Activated T-cell treated with anti-CD3 and anti-CD28 coated beads, Interleukin-2, amount 50 U/mL, for 24 hours (primary cell): ENCODE results near the gene MRC2.
A peak's percentile ranks its signal among the peaks of the same experiment; 100 is the strongest.

Experiments
- DNase-seq: peaks from one replicate; pipeline ENCODE4 v3.0.0-alpha.2; 2020
- H3K27ac Mint-ChIP-seq: 2 replicates; pipeline ENCODE4 v1.8.0; 2020; ENCODE audit warnings: mild to moderate bottlenecking, mixed read lengths
- H3K27me3 Mint-ChIP-seq: 2 replicates; pipeline ENCODE4 v1.8.0; 2020; ENCODE audit warnings: mixed read lengths
- H3K36me3 Mint-ChIP-seq: 2 replicates; pipeline ENCODE4 v1.8.0; 2020; ENCODE audit warnings: low read depth, mixed read lengths
- H3K4me1 Mint-ChIP-seq: 2 replicates; pipeline ENCODE4 v1.8.0; 2020; ENCODE audit warnings: low read depth, mixed read lengths
- H3K4me3 Mint-ChIP-seq: 2 replicates; pipeline ENCODE4 v1.8.0; 2020; ENCODE audit warnings: mild to moderate bottlenecking, moderate library complexity, mixed read lengths
- H3K9me3 Mint-ChIP-seq: 2 replicates; pipeline ENCODE4 v1.8.0; 2020; ENCODE audit warnings: mixed read lengths

The MRC2 gene

DNA sequence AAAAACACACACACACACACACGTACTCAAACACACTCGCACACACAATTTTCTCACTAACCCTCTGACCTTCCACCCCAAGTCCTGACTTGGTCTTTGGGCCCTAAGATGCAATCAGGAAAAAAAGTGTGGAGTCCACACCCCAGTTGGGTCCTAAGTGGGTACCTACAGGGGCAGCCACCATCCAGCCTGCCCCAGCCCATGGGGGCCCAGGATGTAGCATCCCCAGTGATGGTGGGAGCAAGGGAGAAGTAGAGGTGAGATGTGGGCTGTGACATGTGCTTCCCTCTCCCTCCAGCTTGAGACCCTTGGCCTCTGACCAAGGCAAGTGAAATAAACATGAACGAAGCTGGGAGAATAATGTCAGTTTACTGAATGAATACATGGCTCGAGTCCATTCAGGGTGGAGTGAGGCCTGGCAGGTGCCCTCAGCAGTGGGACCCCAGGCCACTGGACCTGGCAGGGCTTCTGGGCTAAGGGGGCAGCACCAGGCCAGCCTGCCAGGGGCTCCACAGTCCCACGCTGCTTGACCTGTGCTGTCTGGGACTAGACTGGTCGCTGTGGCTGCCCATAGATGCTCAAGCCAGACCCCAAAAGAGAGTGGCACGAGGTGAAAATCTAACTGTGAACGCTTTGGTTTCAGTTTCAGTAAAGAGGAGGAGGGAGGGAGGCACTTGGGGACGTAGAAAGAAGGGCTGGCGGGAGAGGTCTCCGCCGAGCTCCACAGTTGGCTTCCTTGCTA lies 73.7 kb downstream of the MRC2 start:
- H3K27ac Mint-ChIP-seq: no peak overlapping the region
- H3K4me3 Mint-ChIP-seq: no peak overlapping the region
- no peaks in the 10 kb centered on the region for H3K36me3 Mint-ChIP-seq
- peaks cover 15% of the 10 kb centered on the region for H3K4me1 Mint-ChIP-seq
- H3K9me3 Mint-ChIP-seq: no peaks in the 10 kb centered on the region
- peaks cover 56% of the 10 kb centered on the region for H3K27me3 Mint-ChIP-seq
- DNase-seq: no peak

DNA sequence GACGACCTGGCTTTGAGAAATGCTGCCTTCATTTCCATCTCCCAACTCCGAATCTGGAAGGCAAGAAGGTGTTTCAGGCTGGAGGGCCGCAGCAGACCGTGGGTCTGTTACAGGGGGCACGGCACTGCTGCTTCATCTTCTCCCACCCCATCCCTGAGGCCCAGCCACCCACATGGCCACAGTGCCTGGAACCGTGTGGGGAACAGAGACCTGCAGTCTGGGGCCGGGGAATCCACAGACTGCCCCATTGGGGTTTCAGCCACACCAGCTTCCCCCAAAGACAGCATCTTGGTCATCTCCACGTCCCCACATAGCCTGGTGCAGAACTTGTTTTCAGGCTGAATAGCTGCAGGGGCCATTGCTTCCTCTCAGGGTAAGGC lies 74.2 kb downstream of the MRC2 start:
- Mint-ChIP-seq H3K27me3 (peaks cover 61% of the 10 kb centered on the region), H3K36me3 (no peaks in the 10 kb centered on the region), H3K27ac (no peak overlapping the region), H3K4me1 (peaks cover 15% of the 10 kb centered on the region), H3K9me3 (no peaks in the 10 kb centered on the region), H3K4me3 (no peak overlapping the region)
- DNase-seq: no peak

DNA sequence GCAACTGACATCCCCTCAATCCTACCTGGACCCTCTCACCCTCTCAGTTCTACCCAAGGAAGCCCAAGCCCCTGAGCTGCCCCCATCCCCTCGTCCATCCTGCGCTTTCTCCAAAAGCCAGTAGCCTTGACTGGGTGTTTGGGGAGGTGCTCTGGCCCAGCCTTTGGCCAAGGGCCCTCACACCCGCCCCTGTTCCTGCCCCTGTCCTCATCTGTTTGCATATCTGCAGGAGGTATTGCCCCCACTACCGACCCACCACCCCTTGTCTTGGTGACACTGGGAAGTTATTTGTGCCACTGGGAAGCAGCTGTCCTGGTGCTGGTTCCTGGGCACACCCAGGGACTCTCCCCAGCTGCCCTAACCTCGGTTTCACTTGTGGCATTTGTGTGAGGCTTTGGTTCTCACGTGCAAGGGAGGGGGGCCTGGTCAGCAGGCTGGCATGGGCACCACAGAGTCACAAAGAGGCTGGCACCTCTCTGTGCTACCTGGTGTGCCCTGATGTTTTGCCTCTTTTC lies 75.3 kb downstream of the MRC2 start:
- H3K4me1 Mint-ChIP-seq: peaks cover 15% of the 10 kb centered on the region
- DNase-seq: no peak
- no peak overlapping the region for H3K27ac Mint-ChIP-seq
- H3K9me3 Mint-ChIP-seq: no peaks in the 10 kb centered on the region
- peaks cover 67% of the 10 kb centered on the region for H3K27me3 Mint-ChIP-seq
- H3K36me3 Mint-ChIP-seq: no peaks in the 10 kb centered on the region
- H3K4me3 Mint-ChIP-seq: no peak overlapping the region

DNA sequence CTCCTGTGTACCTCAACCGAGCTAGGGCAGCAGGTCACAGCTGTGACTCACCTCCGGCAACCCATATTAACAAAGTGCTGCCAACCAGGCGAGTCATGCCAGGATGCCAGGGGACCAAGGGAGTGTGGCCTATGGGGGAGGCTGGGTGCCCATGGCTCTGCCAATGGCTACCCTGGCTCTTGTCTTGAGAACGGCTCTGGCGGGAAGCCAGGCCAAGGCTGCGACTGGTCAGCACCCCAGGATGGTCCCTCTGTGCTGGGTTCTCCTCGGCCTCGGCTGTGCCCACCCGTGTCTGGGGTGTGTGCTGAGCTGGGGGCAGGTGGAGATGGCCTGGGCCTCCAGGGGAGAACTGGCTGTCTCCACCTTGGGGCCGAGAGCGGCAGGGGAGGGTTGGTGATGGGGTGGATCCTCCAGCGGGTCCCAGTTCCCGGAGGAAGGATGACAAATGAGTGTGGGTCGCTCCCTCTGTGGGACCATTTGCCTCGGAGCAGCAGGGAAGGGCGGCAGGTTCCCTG lies 75.8 kb downstream of the MRC2 start:
- no peak for DNase-seq
- H3K4me1 Mint-ChIP-seq: peaks cover 15% of the 10 kb centered on the region
- H3K27ac Mint-ChIP-seq: no peak overlapping the region
- H3K9me3 Mint-ChIP-seq: no peaks in the 10 kb centered on the region
- peaks cover 66% of the 10 kb centered on the region for H3K27me3 Mint-ChIP-seq
- H3K4me3 Mint-ChIP-seq: peak overlapping the region; percentile 58
- H3K36me3 Mint-ChIP-seq: no peaks in the 10 kb centered on the region

DNA sequence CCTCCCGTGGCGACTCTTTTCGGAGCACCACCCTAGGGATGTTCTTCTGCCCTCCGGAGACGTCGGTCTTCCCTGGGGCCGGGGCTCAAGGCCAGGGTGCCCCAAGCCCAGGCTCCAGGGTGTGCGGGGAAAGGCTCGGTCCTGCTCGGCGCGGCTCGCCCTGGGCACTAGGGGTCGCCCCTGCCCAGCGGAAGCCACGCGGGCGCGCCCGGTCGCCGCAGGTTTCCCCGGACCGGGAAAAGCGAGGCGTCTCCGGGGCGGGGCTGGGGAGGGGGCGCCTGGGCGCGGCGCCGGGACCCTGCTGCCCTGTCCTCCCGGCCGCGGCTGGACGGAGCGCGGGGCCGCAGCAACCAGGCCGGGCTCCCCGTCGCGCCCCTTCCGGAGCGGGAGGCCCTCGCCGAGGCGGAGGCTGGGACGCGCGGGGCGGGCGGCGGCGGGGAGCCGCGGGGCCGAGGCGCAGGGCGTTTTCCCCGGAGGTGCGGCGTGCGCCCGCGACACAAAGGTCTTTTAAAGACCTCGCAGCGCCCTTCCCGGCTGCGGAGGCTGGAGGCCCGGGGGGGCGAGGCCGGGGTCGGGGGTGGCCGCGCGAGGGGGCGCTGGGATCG lies 76.4 kb downstream of the MRC2 start:
- peak overlapping the region; percentile 58 for H3K4me3 Mint-ChIP-seq
- H3K9me3 Mint-ChIP-seq: no peaks in the 10 kb centered on the region
- no peaks in the 10 kb centered on the region for H3K36me3 Mint-ChIP-seq
- H3K27ac Mint-ChIP-seq: no peak overlapping the region
- peaks cover 69% of the 10 kb centered on the region for H3K27me3 Mint-ChIP-seq
- peaks cover 15% of the 10 kb centered on the region for H3K4me1 Mint-ChIP-seq
- DNase-seq: peak; percentile 88

DNA sequence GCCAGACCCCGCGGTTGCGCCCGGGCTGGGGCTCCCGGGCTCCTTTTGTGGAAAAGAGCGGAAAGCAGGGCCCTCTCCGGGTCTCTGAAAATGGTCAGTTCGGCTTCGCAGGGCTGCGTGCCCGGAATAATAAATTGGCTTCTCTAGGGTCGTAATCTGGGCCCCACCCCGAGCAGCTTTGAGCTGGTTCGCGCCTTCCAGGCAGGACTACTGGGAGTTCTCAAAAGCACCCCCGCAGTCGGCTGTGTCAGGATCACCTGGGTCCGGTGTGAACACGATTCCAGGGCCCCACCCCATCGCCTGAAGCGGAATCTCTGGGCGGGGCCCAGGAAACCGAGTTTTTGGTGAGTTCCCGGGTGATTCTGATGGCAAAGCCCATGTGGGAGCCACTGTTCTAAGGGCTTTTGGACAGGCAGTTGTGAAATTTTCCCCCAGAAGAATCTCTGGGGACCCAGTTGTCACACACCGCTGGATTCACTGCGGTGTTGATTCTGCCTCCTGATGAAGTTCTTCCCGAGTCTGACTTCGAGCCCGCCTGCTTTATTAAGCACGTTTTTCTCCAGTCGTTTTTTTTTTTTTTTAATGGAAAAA lies 77.0 kb downstream of the MRC2 start:
- Mint-ChIP-seq H3K36me3 (no peaks in the 10 kb centered on the region), H3K27me3 (peaks cover 68% of the 10 kb centered on the region), H3K4me3 (peak overlapping the region; percentile 71), H3K27ac (no peak overlapping the region), H3K4me1 (peaks cover 15% of the 10 kb centered on the region), H3K9me3 (no peaks in the 10 kb centered on the region)
- no peak for DNase-seq

DNA sequence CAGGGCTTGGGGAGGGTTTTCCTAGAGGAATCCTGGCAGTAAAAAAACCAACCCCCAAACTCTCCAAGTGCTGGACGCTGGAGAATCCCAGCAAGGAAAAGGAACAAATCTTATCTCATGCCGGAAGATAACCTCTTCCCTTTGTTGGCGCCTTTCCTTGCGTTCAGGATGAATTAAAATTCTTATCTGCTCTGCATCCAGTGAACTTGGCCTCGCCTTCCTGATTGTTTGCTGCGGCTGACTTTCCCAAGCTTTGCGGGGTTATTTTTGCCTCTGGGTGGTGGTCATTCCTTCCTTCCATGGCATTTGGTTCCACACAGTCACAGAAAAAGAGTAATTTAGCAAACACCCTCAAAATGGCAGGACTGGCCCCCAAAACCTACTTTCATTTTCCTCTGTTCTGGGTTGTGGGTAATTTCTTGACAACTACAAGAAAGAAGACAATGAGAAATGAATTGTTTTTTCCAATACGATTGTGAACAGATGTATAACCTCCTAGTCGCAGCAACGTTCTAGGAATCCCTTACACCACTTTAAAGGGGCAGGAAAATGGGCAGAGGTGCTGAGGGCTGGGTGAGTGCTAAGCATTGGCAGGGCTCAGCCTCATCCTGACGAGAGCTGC lies 77.8 kb downstream of the MRC2 start:
- Mint-ChIP-seq H3K36me3 (no peaks in the 10 kb centered on the region), H3K27ac (no peak overlapping the region), H3K27me3 (peaks cover 67% of the 10 kb centered on the region), H3K4me3 (peak overlapping the region; percentile 42), H3K4me1 (peaks cover 15% of the 10 kb centered on the region), H3K9me3 (no peaks in the 10 kb centered on the region)
- no peak for DNase-seq

DNA sequence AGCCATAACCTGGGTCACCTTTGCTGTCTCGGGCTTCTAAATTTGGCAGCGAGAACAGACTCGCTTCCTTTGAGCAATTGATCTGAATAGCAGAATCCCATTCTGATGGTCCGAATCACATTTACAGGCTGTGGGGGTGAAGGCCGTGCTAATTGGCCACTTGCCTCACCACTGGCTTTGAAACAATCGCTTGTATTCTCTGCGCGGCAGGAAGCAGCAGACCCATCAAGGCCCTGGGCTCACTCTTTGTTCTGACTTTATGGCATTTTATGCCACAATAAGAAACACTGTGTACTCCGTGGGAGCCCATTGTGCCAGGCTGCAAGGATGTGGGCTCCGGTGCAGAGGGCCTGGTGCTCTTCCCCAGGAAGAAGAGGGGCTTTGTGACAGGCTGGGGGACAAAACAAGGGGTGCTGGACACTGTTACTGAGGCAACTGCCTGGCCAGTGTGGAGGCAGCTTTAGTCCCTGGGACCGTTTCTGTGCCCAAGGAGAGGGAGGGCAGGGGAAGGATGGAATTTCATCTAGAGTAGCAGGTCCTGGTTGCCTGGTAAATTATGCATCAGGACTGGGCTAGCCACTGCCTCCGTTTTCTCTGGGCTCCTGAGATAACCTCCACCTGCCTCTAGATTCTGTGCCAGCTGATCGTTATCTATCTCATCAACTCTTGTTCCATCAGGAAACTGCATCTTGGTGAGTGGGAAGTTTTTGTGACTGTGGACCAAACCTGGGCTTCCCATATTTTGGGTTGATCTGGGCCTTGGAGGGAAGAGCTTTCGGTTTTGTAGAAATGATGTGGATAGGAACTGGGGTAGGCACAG lies 78.5 kb downstream of the MRC2 start:
- no peak overlapping the region for H3K27ac Mint-ChIP-seq
- H3K4me1 Mint-ChIP-seq: peaks cover 15% of the 10 kb centered on the region

DNA sequence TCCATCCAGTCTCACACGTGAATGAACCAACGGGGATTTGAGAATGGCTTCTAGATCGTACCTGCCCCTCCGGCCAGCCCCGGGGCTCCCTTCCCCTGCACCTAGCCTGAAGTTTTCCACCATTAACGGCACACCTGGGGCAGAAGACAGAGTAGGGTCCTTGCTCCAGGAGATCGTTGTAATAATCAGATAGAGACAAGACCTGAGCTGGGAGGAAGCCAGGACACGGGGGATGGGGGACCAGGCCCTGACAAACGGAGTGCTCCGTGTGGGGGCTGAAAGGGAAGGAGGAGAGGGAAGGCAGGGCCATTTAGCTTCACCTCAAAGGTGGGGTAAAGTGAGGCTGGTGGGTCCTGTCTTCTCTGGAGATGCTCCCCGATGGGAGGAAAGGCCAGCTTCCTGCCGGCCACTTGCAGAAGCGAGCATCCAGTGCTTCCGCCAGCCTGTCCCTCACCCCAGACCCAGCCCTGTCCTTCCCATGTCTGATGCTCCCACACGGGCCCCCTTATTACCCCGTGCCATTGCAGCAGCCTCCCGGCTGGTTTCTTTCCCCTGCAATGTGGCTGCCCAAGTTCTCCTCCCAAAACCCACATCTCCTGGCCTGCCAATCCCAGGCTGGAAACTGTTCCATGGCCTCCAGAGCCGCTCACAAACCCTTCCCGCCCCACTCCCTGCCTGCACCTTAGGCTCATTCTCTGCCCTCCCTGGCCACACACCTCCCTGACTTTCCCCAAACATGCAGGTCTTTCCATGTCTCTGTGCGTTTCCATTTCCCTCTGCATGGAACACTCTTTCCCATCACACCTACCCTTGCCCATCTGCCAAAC lies 79.3 kb downstream of the MRC2 start:
- no peaks in the 10 kb centered on the region for H3K9me3 Mint-ChIP-seq
- H3K27me3 Mint-ChIP-seq: peaks cover 58% of the 10 kb centered on the region
- H3K4me1 Mint-ChIP-seq: peaks cover 15% of the 10 kb centered on the region
- no peaks in the 10 kb centered on the region for H3K36me3 Mint-ChIP-seq
- no peak overlapping the region for H3K27ac Mint-ChIP-seq
- H3K4me3 Mint-ChIP-seq: no peak overlapping the region
- DNase-seq: peak; percentile 22

More for the DNA sequence above, 78.5 kb downstream of the MRC2 start:
- Mint-ChIP-seq H3K9me3 (no peaks in the 10 kb centered on the region), H3K4me3 (no peak overlapping the region), H3K36me3 (no peaks in the 10 kb centered on the region), H3K27me3 (peaks cover 64% of the 10 kb centered on the region)
- DNase-seq: no peak

DNA sequence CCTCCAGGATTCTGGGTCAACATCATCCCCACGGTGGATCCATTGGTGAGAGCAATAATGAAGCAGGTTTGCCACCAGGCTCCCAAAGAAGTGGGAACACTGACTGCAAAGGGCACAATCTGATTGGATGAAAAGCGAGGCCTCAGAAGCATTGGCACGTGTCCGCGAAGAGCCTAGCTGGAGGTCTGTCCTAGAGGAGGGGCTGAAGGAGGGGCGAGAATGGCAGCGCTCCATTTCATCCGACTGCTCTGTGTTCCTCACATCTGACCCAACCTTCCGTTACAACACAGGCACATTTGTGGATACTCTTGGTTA lies 79.9 kb downstream of the MRC2 start:
- Mint-ChIP-seq H3K9me3 (no peaks in the 10 kb centered on the region), H3K27me3 (peaks cover 55% of the 10 kb centered on the region), H3K4me1 (peaks cover 15% of the 10 kb centered on the region), H3K4me3 (no peak overlapping the region), H3K27ac (no peak overlapping the region), H3K36me3 (no peaks in the 10 kb centered on the region)
- DNase-seq: peak; percentile 23

DNA sequence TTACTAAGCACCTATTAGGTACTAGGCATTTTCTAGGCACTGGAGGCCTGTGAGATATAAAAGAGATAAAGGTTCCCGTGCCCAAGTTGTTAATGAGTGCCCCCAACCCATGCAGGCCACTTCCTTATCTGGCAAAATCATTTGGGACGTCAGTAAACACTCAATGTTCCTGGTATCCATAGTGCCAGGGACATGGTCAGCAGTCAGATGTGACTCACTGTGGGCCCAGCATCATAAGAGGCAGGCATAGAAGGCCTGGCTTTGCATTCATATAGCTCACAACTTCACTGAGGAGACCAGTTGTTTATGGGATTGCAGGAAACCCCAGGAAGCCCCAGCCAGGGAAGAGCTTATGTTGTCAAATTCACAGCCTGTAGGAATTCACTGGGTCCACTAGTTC lies 81.1 kb downstream of the MRC2 start:
- Mint-ChIP-seq H3K9me3 (no peaks in the 10 kb centered on the region), H3K4me1 (peaks cover 12% of the 10 kb centered on the region), H3K27ac (no peak overlapping the region), H3K27me3 (peaks cover 47% of the 10 kb centered on the region), H3K4me3 (no peak overlapping the region), H3K36me3 (no peaks in the 10 kb centered on the region)
- peak; percentile 24 for DNase-seq

DNA sequence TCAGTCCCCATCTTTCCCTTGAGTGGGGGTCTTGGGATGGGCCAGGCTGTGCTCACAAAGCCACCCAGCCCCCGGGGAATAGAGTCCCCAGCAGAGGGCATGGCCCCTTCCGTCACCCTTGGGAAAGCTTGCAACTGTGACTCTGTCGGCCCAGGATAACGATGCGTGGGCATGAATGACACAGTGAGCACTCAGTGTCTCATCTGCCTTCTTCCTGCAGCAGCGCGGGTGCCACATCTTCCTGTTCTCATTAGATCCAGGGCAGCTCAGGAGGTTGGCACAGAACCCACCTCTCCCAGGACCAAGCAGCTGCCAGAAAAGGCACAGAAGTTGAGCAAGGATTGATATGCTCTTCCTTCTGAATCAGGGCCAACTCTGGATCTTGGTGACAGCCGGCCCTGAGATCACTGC lies 84.7 kb downstream of the MRC2 start:
- H3K4me1 Mint-ChIP-seq: no peaks in the 10 kb centered on the region
- H3K4me3 Mint-ChIP-seq: no peak overlapping the region
- H3K9me3 Mint-ChIP-seq: no peaks in the 10 kb centered on the region
- no peak for DNase-seq
- no peaks in the 10 kb centered on the region for H3K36me3 Mint-ChIP-seq
- H3K27ac Mint-ChIP-seq: no peak overlapping the region
- peaks cover 25% of the 10 kb centered on the region for H3K27me3 Mint-ChIP-seq

DNA sequence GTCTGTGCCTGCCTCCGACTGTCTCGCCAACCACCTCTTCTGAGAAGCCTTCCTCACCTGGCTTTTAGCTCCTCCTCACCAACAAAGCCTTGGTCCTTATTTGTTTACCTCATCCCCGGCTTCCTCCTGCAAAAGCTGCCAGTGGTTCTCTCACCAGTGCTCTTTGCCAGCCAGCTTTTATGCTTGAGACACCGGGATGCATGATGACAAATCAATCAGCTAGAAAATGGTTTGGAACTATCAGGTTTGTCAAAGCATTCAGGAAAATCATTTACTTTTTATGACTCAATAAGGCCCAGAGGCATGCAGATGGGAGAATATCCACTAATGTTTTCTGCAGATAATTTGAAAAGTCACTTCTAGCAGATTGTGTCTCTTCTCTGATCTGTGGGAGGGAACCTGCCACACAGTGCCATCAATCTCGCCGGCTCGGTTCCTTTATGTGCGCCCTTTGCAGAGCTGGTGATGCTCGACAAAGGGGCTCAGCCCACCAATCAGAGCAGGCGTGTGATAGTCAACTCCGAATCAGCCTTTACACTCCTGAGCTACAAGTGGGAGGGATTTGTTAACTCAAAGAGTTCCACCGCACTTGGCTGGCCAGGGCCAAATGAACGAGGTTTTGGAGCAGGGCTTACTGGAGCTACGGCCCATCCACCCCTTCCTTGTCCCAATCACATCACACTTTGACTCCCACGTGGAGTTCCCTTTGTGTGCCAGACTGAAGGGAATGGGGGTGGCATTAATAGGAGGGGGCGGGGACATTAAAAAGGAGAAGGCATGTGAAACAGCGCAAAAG lies 85.8 kb downstream of the MRC2 start:
- Mint-ChIP-seq H3K9me3 (no peaks in the 10 kb centered on the region), H3K4me3 (no peak overlapping the region), H3K27me3 (peaks cover 28% of the 10 kb centered on the region), H3K27ac (no peak overlapping the region), H3K4me1 (peaks cover 3% of the 10 kb centered on the region), H3K36me3 (no peaks in the 10 kb centered on the region)
- DNase-seq: peak; percentile 18
